GM18951 (cell line): ENCODE results near the gene DAPK2.

Experiments used
- POLR2A ChIP-seq: IDR thresholded peaks from 4 replicates; pipeline ENCODE4 v1.6.1; 2011; ENCODE audit warnings: mild to moderate bottlenecking; ENCODE audit not compliant: insufficient read length, insufficient read depth; ENCODE audit errors: extremely low read depth
- in situ Hi-C: fragments of 300-500 bp; cut with MboI; formaldehyde crosslinking; loops from one replicate; pipeline ENCODE4 v1.12.0; 2022; ENCODE audit warnings: low sequenced_read_pairs, mixed read lengths, inconsistent platforms; ENCODE audit not compliant: unreplicated experiment

The DAPK2 gene

DNA sequence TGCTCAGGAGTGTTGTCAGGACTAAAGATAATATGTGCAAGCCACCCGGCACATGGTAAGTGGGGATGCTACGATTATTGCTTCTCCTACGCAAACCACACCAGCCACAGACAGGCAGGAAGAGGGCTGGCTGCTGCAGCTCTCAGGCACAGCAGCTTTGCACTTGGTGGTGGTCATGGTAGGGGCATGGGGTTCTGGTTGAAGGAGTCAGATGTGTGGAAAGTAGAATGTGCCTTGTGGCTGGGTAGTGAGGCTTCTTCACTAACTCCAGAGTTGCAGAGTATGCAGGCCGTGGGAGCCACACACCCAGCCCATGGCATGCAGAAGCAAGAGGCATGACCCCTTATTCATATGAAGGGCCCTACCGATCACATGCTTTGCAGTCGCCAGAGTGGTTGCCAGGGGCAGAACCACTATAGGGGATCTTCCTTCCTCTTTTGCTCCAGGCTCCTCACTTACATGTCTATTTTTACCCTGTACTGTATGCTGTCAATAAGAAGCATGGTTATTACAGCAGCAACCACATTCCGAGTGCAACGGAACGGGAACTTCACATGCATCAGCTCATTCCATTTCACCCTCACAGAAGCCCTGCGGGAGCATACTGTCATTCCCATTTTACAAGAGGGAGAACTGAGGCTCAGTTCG lies 153.4 kb downstream of the DAPK2 start:
- TF ChIP-seq POLR2A = no peak
- in situ Hi-C loops = no loop called here

- no peak for TF ChIP-seq POLR2A
- in situ Hi-C loops = no loop called here
Measured at GRCh38 chr15:63891768-63892133, 154.5 kb downstream of the DAPK2 start.

DNA sequence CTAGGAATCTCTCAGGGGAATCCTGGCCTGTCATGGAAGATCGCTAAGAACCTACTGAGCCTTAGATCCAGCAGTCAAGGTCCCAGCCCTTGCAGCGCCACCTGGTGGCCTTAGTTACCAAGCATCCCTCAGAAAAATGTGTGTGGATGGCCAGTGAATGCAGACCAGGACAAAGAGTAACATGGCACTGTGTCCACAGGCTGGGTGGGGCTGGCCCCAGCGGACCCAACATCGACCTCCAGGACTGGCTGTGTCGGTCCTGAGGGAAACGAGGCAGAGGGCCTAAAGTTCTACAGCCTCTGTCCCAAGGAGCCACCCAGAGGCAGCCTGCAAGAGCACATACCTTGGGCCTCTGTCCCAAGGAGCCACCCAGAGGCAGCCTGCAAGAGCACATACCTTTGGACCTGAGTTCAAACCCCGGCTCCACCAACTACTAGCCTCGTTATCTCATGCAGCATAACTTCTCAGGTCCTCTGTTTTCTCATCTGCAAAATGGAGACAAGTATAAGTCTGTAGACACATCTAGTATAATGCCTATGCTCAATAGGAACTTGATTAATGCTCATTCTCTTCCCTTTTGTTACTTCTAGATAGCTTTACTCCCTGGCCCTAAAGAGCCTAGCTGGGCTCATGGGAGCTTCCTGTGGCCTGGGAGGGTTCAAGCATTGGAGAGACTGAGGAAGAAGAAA lies 155.1 kb downstream of the DAPK2 start:
- no peak for TF ChIP-seq POLR2A
- in situ Hi-C loops = no loop called here

- in situ Hi-C loops = no loop called here
Measured at GRCh38 chr15:63890617-63891016, 155.7 kb downstream of the DAPK2 start.

GRCh38 chr15:63889831-63890230 lies 156.5 kb downstream of the DAPK2 start:
- in situ Hi-C loops = loop anchor here (10.0 kb wide), 1 partner anchor 135 kb away; no protein-coding TSS in a partner anchor
- TF ChIP-seq POLR2A = no peak

More at GRCh38 chr15:63890617-63891016, 155.7 kb downstream of the DAPK2 start:
- TF ChIP-seq POLR2A = no peak

GRCh38 chr15:63888823-63889222 lies 157.5 kb downstream of the DAPK2 start:
- no peak for TF ChIP-seq POLR2A
- in situ Hi-C loops = loop anchor here (10.0 kb wide), 1 partner anchor 134 kb away; no protein-coding TSS in a partner anchor

- in situ Hi-C loops = loop anchor here (10.0 kb wide), 1 partner anchor 133 kb away; no protein-coding TSS in a partner anchor
- no peak for TF ChIP-seq POLR2A
Measured at GRCh38 chr15:63888146-63888545, 158.1 kb downstream of the DAPK2 start.

DNA sequence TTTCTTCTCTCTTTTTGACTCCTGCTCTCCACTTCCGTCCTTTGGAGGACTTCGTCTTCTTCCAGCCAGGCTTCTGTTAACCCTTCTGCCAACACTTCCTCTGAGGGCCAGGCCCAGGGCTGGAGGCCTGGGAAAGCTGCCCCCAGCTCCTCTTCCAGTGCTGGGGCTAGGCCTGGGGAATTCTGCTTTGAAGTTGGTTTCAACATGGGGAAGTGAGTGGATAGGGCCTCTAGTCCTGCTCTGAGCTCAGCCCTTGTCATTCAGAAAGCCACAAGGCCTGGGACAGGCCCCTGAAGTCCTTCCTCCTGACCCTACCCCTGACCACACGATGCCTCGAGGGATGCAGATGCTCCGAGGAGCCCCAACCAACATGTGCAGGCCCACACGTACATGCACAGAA lies 158.7 kb downstream of the DAPK2 start:
- no peak for TF ChIP-seq POLR2A
- in situ Hi-C loops = loop anchor here (10.0 kb wide), 1 partner anchor 133 kb away; no protein-coding TSS in a partner anchor

DNA sequence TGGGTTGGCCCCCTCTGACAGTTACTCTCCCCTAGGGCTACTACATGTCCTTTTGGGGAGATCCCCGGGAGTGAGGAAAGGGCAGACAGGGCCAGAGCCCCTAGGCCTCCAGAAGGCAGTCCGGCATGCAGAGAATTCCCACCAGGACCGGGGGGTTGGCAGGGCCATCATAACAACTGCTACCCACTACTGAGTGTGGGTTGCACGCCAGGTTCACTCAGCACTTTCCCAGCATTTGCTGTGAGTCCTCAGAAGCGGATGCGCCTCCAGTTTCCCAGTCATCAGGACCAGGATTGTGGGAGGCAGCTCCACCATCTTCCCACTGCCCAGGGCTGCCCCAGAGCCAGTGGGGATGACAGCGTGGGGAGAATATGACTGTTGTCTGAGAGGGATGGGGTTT lies 161.3 kb downstream of the DAPK2 start:
- in situ Hi-C loops = loop anchor here (10.0 kb wide), 1 partner anchor 130 kb away; no protein-coding TSS in a partner anchor
- no peak for TF ChIP-seq POLR2A

- in situ Hi-C loops = loop anchor here (10.0 kb wide), 1 partner anchor 127 kb away; no protein-coding TSS in a partner anchor
Measured at GRCh38 chr15:63881431-63881830, 164.9 kb downstream of the DAPK2 start.

DNA sequence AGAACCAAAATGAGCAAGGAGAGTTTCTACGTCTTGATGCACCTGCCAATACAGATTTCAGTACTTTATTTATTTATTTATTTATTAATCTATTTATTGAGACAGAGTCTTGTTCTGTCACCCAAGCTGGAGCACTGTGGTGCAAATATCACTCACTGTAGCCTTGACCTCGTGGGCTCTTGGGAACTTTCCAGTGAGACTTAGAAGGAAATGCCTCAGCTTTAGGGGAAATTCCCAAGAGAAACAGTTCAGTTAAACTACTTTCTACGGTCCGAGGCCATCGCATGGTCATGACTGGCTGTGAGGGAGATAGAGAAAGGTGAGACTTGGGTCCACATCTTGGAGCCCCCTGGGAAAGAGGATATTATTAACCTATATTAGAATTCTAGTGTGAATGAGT lies 165.5 kb downstream of the DAPK2 start:
- no peak for TF ChIP-seq POLR2A
- in situ Hi-C loops = loop anchor here (10.0 kb wide), 1 partner anchor 126 kb away; no protein-coding TSS in a partner anchor

More at GRCh38 chr15:63881431-63881830, 164.9 kb downstream of the DAPK2 start:
- TF ChIP-seq POLR2A = no peak

DNA sequence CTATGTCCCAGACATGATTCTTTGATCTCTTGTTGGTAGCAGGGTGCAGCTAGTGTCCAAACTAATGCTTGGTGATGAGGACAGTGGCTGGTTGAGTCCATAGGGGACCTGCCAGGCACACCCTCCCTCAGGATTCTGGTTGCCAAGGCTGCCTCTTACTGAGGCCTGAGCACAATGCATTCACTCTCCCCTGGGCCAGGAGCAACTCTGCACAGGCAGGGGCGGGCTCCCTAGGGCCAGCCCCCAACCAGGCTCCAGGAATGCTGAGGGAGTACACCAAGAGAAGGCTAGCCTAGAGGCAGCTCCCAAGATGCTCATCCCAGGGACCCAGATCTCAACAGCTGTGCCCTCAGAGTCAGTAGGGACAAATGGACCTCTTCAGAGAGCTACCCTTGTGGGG lies 166.3 kb downstream of the DAPK2 start:
- in situ Hi-C loops = loop anchor here (10.0 kb wide), 1 partner anchor 125 kb away; no protein-coding TSS in a partner anchor

DNA sequence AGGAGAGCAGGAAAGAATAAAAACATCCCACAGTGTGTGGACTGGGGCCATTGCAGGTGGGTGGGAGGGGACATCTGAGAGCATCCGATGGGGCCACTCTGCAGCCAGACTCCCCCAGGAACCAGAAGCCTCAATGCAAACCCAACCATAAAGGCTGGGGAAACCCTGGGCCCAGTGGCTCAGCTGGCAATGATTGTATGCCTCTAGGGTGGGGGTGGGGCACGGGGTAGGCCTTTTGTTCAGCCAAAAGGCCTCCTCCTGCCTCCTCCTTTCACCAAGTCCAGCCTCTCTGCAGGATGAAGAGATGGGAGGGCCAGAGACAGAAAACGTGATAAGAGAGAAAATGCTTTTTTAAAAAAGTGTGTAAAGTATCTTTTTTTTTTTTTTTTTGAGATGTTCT lies 167.1 kb downstream of the DAPK2 start:
- in situ Hi-C loops = no loop called here
- TF ChIP-seq POLR2A = no peak

More for the DNA sequence above, 166.3 kb downstream of the DAPK2 start:
- no peak for TF ChIP-seq POLR2A
